Transverse colon (tissue), 4 donors: Measurements from ENCODE around the gene EPC2.

Experiments used
- CTCF ChIP-seq, 5 experiments: fragments of 200-600 bp in 3 of 5; fragments of 450-650 bp in 2 of 5; sonication (generic) in 3 of 5; IDR thresholded peaks; 1 replicate in 2 of 5; 2 replicates in 3 of 5; pipeline ENCODE4 v1.5.1; 2016 to 2017; ENCODE audit warnings: antibody characterized with exemption in 5 of 5, inconsistent platforms in 3 of 5, mild to moderate bottlenecking in 2 of 5, moderate library complexity in 1 of 5
- EP300 ChIP-seq: sonication (generic); formaldehyde crosslinking; IDR thresholded peaks from one replicate; pipeline ENCODE4 v1.6.1; 2017; ENCODE audit warnings: antibody characterized with exemption, low read depth
- POLR2A ChIP-seq: fragments of 450-650 bp; IDR thresholded peaks from one replicate; pipeline ENCODE4 v1.6.1; 2016; ENCODE audit warnings: antibody characterized with exemption, mild to moderate bottlenecking, moderate library complexity
- POLR2AphosphoS5 ChIP-seq, 3 donors: sonication (generic); formaldehyde crosslinking; IDR thresholded peaks; one replicate each; pipeline ENCODE4 v1.6.1; 2016; ENCODE audit warnings: antibody characterized with exemption in 3 of 3

GRCh38 chr2:148716378-148716920 is 71.9 kb downstream of the EPC2 start:
- TF ChIP-seq EP300: no peak
- no peak for TF ChIP-seq POLR2A
- no peak for TF ChIP-seq POLR2AphosphoS5 (IDR thresholded peaks at IDR 0.05)
- no peak for TF ChIP-seq CTCF (IDR thresholded peaks at IDR 0.05)
